DOHH2 (cell line): ENCODE results near the gene MYCN.

Experiments used
- H3F3A ChIP-seq: fragments of 200-600 bp; sonication (generic), shearing (Covaris generic); 2 replicates; pipeline ENCODE4 v1.6.0; 2016; ENCODE audit warnings: antibody characterized with exemption, mild to moderate bottlenecking; ENCODE audit not compliant: control insufficient read depth, insufficient read depth
- H3K27ac ChIP-seq: fragments of 200-600 bp; sonication (generic); 2 replicates; pipeline ENCODE4 v1.5.1; 2014; ENCODE audit warnings: low read depth, mild to moderate bottlenecking, low read length, moderate library complexity
- H3K27me3 ChIP-seq: fragments of 200-600 bp; sonication (generic); 2 replicates; pipeline ENCODE4 v1.6.1; 2014; ENCODE audit warnings: mild to moderate bottlenecking, low read length, mixed read lengths; ENCODE audit not compliant: control insufficient read depth
- H3K36me3 ChIP-seq: fragments of 200-600 bp; sonication (generic); 2 replicates; pipeline ENCODE4 v1.6.1; 2014; ENCODE audit warnings: mild to moderate bottlenecking, low read length, moderate library complexity, mixed read lengths; ENCODE audit not compliant: control insufficient read depth
- H3K4me1 ChIP-seq: fragments of 200-600 bp; sonication (generic); 2 replicates; pipeline ENCODE4 v1.6.1; 2014; ENCODE audit warnings: mild to moderate bottlenecking, low read length, mixed read lengths; ENCODE audit not compliant: control insufficient read depth
- H3K4me2 ChIP-seq: fragments of 200-600 bp; sonication (generic); 2 replicates; pipeline ENCODE4 v1.6.0; 2014; ENCODE audit warnings: mild to moderate bottlenecking, low read length, moderate library complexity
- H3K4me3 ChIP-seq: fragments of 200-600 bp; sonication (generic); 2 replicates; pipeline ENCODE4 v1.5.1; 2014; ENCODE audit warnings: mild to moderate bottlenecking, low read length, mixed read lengths
- H3K79me2 ChIP-seq: fragments of 200-600 bp; sonication (generic); 2 replicates; pipeline ENCODE4 v1.6.1; 2014; ENCODE audit warnings: mild to moderate bottlenecking, low read length, mixed read lengths; ENCODE audit not compliant: control insufficient read depth
- H3K9me2 ChIP-seq: fragments of 200-600 bp; sonication (generic); replicated peaks from 2 replicates; pipeline ENCODE4 v1.6.1; 2014; ENCODE audit warnings: mild to moderate bottlenecking, low read length, mixed read lengths; ENCODE audit not compliant: control insufficient read depth
- H3K9me3 ChIP-seq: fragments of 200-600 bp; sonication (generic); 2 replicates; pipeline ENCODE4 v1.6.1; 2014; ENCODE audit warnings: antibody characterized with exemption, low read length, mixed read lengths; ENCODE audit not compliant: control insufficient read depth, insufficient read depth
- H4K20me1 ChIP-seq: fragments of 200-600 bp; sonication (generic); 2 replicates; pipeline ENCODE4 v1.6.0; 2014; ENCODE audit warnings: low read depth, mild to moderate bottlenecking, antibody characterized with exemption, low read length, moderate library complexity; ENCODE audit not compliant: control insufficient read depth, insufficient read depth
- EZH2phosphoT487 ChIP-seq: fragments of 200-600 bp; sonication (generic); IDR thresholded peaks from 2 replicates; pipeline ENCODE4 v1.6.1; 2017; ENCODE audit warnings: borderline replicate concordance, mild to moderate bottlenecking, antibody characterized with exemption, low read length, moderate library complexity, mixed read lengths
- TF ChIP-seq, protein P1 (sequence below): fragments of 200-600 bp; sonication (generic); IDR thresholded peaks from one replicate; pipeline ENCODE4 v1.5.1; 2014; ENCODE audit warnings: antibody characterized with exemption, mild to moderate bottlenecking, low read depth, low read length; ENCODE audit not compliant: poor library complexity, severe bottlenecking

Gene MYCN

DNA sequence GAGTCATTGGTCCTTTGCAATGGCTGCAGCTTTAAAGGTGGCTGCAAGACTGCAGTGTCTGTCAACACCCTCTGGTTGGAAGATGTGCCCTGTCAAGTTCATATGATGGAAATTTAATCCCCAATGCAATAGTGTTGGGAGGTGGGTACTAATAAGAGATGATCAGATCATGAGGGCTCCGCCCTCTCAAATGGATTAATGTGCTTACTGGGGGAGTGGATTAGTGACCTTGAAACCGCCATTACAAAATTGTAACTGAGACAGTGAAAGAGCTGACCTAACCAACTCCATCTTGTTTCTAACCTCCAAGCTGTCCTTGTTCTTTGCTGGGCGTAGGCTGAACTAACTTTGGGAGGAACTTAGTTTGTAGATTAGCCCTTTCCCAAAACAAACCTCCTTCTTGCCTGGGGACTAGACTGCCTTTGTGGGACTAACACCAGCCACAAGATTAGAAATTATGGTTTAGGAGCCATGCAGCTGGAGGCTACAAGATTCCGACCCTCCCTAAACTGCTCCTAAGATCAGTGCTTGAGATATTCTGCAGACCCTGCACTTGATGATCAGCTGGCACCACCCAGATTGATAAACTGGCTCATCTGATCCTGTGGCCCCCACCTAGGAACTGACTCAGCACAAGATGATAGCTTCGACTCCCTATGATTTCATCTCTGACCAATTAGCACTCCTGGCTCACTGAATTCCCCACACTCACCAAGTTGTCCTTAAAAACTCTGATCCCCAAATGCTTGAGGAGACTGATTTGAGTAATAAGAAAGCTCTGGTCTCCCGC, 13.7 kb downstream of the MYCN start:
- no peak overlapping the region for H3K27ac ChIP-seq
- no peaks in the 10 kb centered on the region for H3K9me3 ChIP-seq

DNA sequence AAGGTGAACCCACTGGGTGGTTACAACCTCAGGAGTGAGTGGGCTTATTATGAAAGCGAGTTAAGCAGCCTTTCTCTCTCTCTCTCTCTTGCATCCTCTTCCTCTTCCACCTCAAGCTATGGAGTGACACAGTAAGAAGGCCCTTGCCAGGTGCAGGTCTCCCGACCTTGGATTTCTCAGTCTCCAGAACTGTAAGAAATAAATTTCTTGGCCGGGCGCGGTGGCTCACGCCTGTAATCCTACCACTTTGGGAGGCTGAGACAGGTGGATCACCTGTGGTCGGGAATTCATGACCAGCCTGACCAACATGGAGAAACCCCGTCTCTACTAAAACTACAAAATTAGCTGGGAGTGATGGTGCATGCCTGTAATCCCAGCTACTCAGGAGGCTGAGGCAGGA, 14.4 kb downstream of the MYCN start:
- H3K4me1 ChIP-seq, result no peaks in the 10 kb centered on the region
- H3K9me3 ChIP-seq, result no peaks in the 10 kb centered on the region
- no peak overlapping the region for H3K4me3 ChIP-seq

More for the DNA sequence above, 13.7 kb downstream of the MYCN start:
- TF ChIP-seq, protein P1, sequence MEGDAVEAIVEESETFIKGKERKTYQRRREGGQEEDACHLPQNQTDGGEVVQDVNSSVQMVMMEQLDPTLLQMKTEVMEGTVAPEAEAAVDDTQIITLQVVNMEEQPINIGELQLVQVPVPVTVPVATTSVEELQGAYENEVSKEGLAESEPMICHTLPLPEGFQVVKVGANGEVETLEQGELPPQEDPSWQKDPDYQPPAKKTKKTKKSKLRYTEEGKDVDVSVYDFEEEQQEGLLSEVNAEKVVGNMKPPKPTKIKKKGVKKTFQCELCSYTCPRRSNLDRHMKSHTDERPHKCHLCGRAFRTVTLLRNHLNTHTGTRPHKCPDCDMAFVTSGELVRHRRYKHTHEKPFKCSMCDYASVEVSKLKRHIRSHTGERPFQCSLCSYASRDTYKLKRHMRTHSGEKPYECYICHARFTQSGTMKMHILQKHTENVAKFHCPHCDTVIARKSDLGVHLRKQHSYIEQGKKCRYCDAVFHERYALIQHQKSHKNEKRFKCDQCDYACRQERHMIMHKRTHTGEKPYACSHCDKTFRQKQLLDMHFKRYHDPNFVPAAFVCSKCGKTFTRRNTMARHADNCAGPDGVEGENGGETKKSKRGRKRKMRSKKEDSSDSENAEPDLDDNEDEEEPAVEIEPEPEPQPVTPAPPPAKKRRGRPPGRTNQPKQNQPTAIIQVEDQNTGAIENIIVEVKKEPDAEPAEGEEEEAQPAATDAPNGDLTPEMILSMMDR, result no peak
- Histone ChIP-seq H3F3A (no peaks in the 10 kb centered on the region), H3K9me2 (no peaks in the 10 kb centered on the region), H3K4me1 (no peaks in the 10 kb centered on the region), H3K79me2 (no peaks in the 10 kb centered on the region), H3K4me2 (no peak overlapping the region), H3K27me3 (no peaks in the 10 kb centered on the region), H4K20me1 (no peaks in the 10 kb centered on the region), H3K4me3 (no peak overlapping the region), H3K36me3 (no peaks in the 10 kb centered on the region)

DNA sequence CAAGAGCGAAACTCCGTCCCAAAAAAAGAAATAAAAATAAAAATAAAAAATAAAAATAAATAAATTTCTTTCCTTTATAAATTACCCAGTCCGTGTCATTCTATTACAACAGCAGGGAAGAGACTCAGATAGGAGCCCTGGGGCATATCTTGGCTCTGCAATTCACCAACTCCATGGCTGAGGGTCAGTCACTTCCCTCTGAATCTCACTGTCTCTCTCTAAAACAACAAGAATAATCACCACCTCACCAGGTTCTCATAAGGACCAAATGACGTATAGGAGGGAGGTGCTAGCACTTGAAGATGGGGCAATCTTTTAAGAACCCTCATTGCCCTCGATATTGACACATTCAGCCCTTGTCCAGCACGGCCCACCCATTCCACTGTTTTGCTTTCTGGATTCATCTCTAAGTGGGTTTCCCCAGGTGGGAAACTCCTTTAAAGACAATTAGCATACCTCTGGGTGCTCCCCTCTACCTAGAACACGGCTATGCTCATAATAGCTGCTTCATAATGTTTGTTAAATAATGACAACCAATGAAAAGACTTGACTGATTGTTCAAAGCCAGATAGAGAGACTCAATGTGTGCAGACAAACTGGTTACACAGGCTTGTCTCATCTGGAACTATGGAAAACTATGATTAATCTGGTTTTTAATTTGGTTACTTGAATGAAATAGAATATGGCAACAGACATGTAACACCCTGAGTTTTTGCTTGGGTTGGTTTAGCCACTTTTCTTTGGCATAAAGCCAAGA, 15.1 kb downstream of the MYCN start:
- no peak overlapping the region for H3K4me3 ChIP-seq
- no peak overlapping the region for H3K27ac ChIP-seq
- no peaks in the 10 kb centered on the region for H3K79me2 ChIP-seq
- H4K20me1 ChIP-seq, result no peaks in the 10 kb centered on the region
- H3K36me3 ChIP-seq, result no peaks in the 10 kb centered on the region
- H3F3A ChIP-seq, result no peaks in the 10 kb centered on the region
- no peaks in the 10 kb centered on the region for H3K4me1 ChIP-seq
- no peaks in the 10 kb centered on the region for H3K27me3 ChIP-seq
- TF ChIP-seq, protein P1, result no peak
- no peak for TF ChIP-seq EZH2phosphoT487
- H3K4me2 ChIP-seq, result no peak overlapping the region
- H3K9me3 ChIP-seq, result no peaks in the 10 kb centered on the region
- no peaks in the 10 kb centered on the region for H3K9me2 ChIP-seq

More for the DNA sequence above, 14.4 kb downstream of the MYCN start:
- H3F3A ChIP-seq, result no peaks in the 10 kb centered on the region
- H4K20me1 ChIP-seq, result no peaks in the 10 kb centered on the region
- no peak overlapping the region for H3K4me2 ChIP-seq
- H3K9me2 ChIP-seq, result no peaks in the 10 kb centered on the region
- no peaks in the 10 kb centered on the region for H3K79me2 ChIP-seq
- TF ChIP-seq, protein P1, result no peak
- H3K36me3 ChIP-seq, result no peaks in the 10 kb centered on the region
- H3K27ac ChIP-seq, result no peak overlapping the region
- H3K27me3 ChIP-seq, result no peaks in the 10 kb centered on the region
